Activated CD8-positive, alpha-beta memory T cell treated with anti-CD3 and anti-CD28 coated beads, Interleukin-2, amount 50 U/mL, for 1 hour (primary cell): Measurements from ENCODE around the gene SEZ6L.

ENCODE experiments used
- DNase-seq: peaks from one replicate; pipeline ENCODE4 v3.0.0-alpha.2; 2020; ENCODE audit errors: extremely low read depth

Gene SEZ6L

DNA sequence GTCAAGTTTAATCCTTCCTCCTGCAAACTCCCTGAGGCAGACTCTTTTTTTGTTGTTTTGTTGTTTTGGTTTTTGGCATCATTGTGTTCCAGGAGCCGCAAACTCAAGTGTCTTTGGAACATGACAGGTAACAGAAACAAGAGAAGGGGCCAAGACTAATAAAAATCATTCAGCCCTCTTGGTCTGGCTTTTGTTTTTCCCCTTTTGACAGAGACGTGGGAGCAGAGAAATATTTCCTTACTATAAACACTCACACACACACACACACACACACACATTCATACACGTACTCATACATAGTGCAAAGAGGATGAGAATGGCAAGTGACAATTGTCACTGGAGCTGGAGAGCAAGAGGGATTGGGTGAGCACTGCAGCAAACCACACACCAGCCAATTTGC is 249.4 kb downstream of the SEZ6L start:
- DNase-seq: no peak

DNA sequence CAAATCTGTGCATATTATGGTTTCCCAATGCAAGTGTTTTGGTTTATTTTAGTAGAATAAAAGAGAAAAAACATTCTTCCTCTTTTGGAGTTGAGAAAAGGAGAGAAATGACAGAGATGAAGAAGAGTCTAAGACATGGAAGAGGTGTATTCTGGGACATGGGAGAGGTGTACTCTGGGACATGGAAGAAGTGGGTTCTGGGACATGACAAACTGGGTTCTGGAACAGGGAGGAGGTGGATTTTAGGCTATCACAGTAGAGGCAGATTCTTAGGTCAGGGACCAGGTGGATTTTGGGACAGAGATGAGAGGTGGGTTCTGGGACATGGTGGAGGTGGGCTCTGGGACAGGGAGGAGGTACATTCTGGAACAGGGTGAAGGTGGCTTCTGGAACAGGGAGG is 257.7 kb downstream of the SEZ6L start:
- DNase-seq: no peak

DNA sequence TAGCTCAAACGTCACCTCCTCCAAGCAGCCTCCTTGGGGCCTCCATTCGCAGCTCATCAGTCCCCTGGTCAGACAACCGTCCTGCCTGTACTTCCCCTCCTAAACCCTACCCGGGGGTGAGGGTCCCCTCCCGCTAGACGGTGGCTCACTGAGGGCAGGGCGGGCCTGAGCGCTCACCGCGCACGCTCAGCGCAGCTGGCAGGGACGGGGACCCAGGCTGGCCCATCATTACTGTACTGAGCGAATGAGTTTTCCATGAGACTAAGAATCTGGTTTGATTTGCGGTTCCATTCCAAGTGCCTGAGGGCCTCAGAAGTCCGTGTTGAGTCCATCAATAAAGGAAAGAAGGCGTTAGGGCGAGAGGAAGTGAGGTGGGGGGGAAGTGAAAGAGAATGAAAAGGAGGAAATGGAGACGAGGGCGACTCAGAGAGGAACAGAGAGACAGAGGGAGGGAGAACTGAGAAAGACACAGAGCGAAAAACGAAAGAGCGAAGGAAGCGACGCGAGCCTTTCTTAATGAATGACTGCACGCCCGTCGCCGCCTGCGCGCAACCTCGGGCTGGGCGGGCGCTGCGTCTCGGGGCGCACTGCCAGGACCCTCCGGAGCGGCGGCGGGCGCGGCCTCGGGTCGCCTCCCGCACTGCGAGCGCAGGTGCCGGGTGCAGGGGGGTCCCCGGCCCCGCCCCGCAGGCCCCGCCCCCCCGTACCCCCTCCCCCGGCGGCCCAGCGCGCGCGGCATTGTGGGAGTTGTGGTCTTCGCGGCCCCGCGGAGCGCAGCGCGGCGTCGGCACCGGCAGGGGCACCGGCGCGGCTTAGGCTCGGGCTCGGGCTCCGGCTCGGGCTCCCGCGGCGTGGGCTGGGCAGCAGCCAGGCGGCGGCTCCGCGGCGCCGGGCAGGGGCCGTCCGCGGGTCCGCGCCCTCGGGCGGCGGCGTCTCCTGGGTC is 259.5 kb downstream of the SEZ6L start, which contains the start of gene ASPHD2:
ASPHD2 (plus strand) TSS at position 746 of the 943 bp plus-strand sequence. CDS start 4,356 bp downstream, outside the sequence.
- DNase-seq: peak; percentile 48

DNA sequence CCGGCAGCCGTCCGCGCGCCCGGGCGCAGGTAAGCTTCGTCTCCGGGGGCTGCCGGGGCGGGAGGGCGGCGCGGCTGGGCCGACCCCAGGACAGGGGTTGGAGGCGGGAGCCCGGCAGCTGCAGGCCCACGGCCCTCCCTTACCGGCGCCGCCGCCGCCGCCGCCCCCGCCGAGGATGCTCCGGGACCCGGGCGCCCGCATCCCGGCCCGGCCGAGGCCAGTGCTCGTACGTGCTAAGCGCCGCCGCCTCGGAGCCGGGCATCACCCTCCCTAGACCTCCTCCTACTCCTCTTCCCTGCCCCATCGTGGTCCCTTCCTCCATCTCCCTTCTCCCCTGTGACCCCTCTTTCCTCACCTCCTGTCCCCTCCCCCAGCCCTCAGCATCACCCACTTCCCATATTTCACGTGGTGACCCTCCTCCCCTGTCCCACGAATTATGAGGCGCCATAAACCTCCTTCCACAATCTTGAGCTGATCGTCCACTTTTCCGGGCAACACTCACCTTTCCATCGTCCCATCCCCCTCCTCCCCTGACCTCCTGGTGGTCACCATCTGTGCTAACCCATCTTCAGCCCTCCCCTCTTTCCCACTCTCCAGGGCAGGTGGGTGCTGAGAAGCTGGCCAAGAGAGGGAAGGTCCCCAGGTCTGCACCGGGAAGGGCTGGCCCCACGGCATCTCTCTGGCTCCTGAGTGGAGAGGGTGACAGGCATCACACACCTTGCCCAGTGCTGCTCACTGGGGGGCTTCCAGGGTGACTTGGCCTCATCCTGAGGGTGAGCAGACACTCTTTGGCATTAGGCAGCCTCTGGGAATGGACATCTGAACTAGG is 260.4 kb downstream of the SEZ6L start:
- DNase-seq: no peak

DNA sequence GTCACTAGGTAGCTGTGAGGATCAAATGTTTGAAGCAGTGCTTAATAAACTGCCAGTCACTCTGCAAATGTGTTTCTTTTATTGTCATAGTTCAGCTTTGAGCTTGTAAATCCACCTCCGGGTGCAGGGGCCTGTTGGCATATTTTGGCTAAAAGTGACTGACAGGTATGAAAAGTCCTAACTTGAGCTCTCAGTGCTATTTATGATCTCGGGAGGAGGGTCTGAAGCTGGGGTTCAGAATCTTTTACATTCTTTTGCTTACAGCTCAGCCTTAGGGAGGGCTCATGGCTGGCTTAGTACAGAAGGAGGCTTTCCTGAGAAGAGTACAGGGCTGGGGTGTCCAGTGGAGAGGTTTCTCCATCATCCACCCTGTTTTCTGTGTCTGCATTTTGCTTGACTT is 261.3 kb downstream of the SEZ6L start:
- no peak for DNase-seq

DNA sequence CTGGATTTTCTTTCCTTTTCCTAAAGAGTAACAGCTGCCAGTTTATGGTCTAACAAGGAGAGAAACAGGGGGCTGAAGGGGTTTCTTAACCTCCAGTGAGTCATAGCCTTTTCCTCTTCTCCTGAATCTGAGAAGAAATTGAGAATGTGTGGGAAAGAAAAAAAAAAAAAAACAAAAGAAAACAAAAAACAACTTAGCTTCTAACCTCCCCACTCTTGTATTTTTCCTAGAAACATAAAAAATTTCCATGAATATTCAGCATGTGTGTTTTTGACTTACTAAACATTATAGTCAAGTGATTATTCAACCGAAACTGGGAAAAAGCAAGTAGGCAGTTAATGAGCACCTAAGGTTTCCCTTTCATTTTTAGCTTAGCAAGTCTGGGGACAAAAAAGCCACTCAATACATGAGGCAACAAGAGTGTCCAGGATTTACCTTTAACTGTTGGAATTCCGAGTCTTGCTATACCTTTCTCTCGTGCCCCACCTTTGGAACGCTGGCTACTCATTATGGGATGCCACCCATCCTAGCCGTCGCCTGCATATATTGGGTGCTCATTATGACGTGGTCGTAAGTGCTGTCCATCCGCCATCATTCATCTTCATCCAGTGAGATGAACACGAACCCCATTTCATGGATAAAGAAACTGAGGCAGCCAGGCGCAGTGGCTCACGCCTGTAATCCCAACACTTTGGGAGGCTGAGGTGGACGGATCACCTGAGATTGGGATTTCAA is 262.2 kb downstream of the SEZ6L start:
- DNase-seq: no peak

DNA sequence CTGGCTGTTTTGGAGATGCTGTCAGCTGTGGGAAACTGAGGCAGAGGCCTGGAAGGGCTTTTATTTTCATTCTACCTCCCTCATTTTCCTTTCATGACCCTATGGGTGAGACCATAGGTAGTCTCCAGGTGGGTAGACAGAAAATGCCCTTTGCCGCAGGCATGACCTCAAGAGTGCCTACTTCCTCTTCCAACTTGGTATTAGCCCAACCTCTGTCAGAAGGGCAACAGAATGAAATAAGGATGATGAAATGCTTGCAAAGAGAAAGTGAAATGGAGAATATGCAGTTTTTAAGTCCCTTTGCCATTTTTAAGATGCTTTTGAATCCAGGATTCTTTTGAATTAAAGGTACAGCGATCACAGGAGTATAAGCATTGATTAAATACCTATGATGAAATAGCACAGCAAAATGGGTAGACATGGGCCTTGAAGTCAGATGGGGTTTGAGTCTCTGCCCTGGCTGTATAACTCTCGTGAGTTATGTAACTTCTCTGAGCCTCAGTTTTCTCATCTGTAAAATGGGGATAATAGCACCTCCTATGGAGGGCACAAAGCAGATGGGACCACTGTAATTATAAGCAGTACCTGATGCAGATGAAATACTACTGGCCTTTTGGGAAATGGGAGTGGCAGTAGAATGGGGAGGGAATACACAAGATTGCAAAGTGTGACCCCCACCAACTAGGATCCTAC is 263.5 kb downstream of the SEZ6L start:
- no peak for DNase-seq
